Mucosa of descending colon (tissue), 3 donors: ENCODE results near the gene TRIO. TPM values are rescaled to one million over a fixed set of nuclear protein-coding genes. Genes with fewer than 3 reads are reported as not detected.

Experiments
- ATAC-seq: fragments of 200-7000 bp; cut with Tn5 transposase; one replicate; pipeline ENCODE4 v1.9.1; 2020; ENCODE audit warnings: mild to moderate bottlenecking, moderate library complexity
- DNase-seq, 3 donors: peaks; one replicate each; pipeline ENCODE4 v3.0.0-alpha.2; 2020
- H3K36me3 ChIP-seq: fragments of 200-600 bp; one replicate; pipeline ENCODE4 v1.8.0; 2021; ENCODE audit warnings: low read depth, mild to moderate bottlenecking
- H3K4me1 ChIP-seq: fragments of 200-600 bp; one replicate; pipeline ENCODE4 v1.8.0; 2021; ENCODE audit warnings: low read depth, mild to moderate bottlenecking
- H3K4me3 ChIP-seq: fragments of 200-600 bp; one replicate; pipeline ENCODE4 v1.8.0; 2021; ENCODE audit warnings: mild to moderate bottlenecking
- H3K9me3 ChIP-seq: fragments of 200-600 bp; one replicate; pipeline ENCODE4 v1.8.0; 2021; ENCODE audit warnings: mild to moderate bottlenecking
- CTCF ChIP-seq: fragments of 200-600 bp; IDR thresholded peaks from one replicate; pipeline ENCODE4 v1.8.0; 2022; ENCODE audit warnings: antibody characterized with exemption, mild to moderate bottlenecking
- intact Hi-C, 2 donors: fragments of 100-400 bp; cut with DNase I in 1 of 2; cut with micrococcal nuclease in 1 of 2; formaldehyde crosslinking; loops; one replicate each; pipeline versions ENCODE4 v1.11.0 to v1.11.1; 2022; cut with DNase I, micrococcal nuclease
- total RNA-seq, 3 donors: library from RNA; stranded (reverse); fragmentation: NEBNext Ultra II Directional in 2 of 3; extraction: Animal tissue kit (Norgen Biotek cat#: 25700) in 2 of 3; gene quantifications; one replicate each; pipeline versions ENCODE4 v1.2.1 to v1.2.4, GENCODE V29; 2021 to 2023
- donor health status: DM: no; HTN: no; CAD: no; lungs with moderate emphysema.
- donor health status: DM: no; HTN: no; CAD: no.
- donor health status: DM: no; HTN: yes; CAD: no.

Gene TRIO
- total RNA-seq, 3 donors from 2014 or later, result 164 to 231 (median 168) TPM

- Histone ChIP-seq H3K4me1 (peaks cover 61% of the 10 kb centered on the region), H3K36me3 (no peaks in the 10 kb centered on the region), H3K9me3 (no peaks in the 10 kb centered on the region), H3K4me3 (no peak overlapping the region)
- TF ChIP-seq CTCF, result no peak
- DNase-seq, result no peak
- intact Hi-C loops, result no loop called here
- peak; percentile 52 for ATAC-seq
Measured at GRCh38 chr5:14556015-14556414, 412.9 kb downstream of the TRIO start.

- H3K4me1 ChIP-seq, result peaks cover 52% of the 10 kb centered on the region
- DNase-seq, result peak; percentile 55 to 88 (median 57)
- peak; percentile 23 for ATAC-seq
Measured at GRCh38 chr5:14557203-14557770, 414.1 kb downstream of the TRIO start.

GRCh38 chr5:14557791-14558415, 414.8 kb downstream of the TRIO start:
- H3K4me1 ChIP-seq, result peaks cover 52% of the 10 kb centered on the region
- ATAC-seq (peak; percentile 39), DNase-seq (peak in 1 of 3 donors; percentile 21)
- H3K4me3 ChIP-seq, result no peak overlapping the region
- no peaks in the 10 kb centered on the region for H3K36me3 ChIP-seq
- no peak for TF ChIP-seq CTCF
- no peaks in the 10 kb centered on the region for H3K9me3 ChIP-seq
- intact Hi-C loops, result no loop called here

More at GRCh38 chr5:14557203-14557770, 414.1 kb downstream of the TRIO start:
- Histone ChIP-seq H3K4me3 (no peak overlapping the region), H3K36me3 (no peaks in the 10 kb centered on the region), H3K9me3 (no peaks in the 10 kb centered on the region)
- intact Hi-C loops, result no loop called here
- no peak for TF ChIP-seq CTCF

Other genes starting within 250 kb of the TRIO start
- under 1 TPM; 0.36 to 0.98 (median 0.70) TPM for gene DNAH5, start 198.7 kb upstream of the TRIO start, total RNA-seq